Transverse colon (tissue), 4 donors: ENCODE results near the gene IMMP2L.

Experiments
- POLR2A ChIP-seq: fragments of 450-650 bp; IDR thresholded peaks from one replicate; pipeline ENCODE4 v1.6.1; 2016; ENCODE audit warnings: antibody characterized with exemption, mild to moderate bottlenecking, moderate library complexity
- POLR2AphosphoS5 ChIP-seq, 3 donors: sonication (generic); formaldehyde crosslinking; IDR thresholded peaks; one replicate each; pipeline ENCODE4 v1.6.1; 2016; ENCODE audit warnings: antibody characterized with exemption in 3 of 3
- TF ChIP-seq, protein P1 (sequence below), 5 experiments: fragments of 200-600 bp in 3 of 5; fragments of 450-650 bp in 2 of 5; sonication (generic) in 3 of 5; IDR thresholded peaks; 1 replicate in 2 of 5; 2 replicates in 3 of 5; pipeline ENCODE4 v1.5.1; 2016 to 2017; ENCODE audit warnings: antibody characterized with exemption in 5 of 5, inconsistent platforms in 3 of 5, mild to moderate bottlenecking in 2 of 5, moderate library complexity in 1 of 5

DNA sequence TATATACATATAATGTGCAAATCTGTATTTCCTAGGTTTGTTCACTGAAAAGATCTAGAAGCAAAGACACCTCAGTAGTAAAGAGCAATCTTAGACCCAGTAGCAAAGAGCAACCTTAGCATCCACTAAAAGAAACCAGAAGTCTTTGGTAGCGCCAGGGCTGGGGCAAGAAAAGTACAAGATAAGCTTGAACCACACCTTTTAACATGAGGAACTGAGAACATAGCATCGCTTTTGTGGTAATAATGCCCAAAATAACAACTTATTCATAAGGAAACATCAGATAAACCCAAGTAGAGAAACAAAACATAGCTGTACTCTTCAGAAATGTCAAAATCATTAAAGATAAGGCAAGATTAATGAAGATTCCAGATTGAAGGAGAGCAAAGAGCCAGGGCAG, 173.4 kb downstream of the IMMP2L start:
- TF ChIP-seq, protein P1, sequence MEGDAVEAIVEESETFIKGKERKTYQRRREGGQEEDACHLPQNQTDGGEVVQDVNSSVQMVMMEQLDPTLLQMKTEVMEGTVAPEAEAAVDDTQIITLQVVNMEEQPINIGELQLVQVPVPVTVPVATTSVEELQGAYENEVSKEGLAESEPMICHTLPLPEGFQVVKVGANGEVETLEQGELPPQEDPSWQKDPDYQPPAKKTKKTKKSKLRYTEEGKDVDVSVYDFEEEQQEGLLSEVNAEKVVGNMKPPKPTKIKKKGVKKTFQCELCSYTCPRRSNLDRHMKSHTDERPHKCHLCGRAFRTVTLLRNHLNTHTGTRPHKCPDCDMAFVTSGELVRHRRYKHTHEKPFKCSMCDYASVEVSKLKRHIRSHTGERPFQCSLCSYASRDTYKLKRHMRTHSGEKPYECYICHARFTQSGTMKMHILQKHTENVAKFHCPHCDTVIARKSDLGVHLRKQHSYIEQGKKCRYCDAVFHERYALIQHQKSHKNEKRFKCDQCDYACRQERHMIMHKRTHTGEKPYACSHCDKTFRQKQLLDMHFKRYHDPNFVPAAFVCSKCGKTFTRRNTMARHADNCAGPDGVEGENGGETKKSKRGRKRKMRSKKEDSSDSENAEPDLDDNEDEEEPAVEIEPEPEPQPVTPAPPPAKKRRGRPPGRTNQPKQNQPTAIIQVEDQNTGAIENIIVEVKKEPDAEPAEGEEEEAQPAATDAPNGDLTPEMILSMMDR (IDR thresholded peaks at IDR 0.05): no peak
- no peak for TF ChIP-seq POLR2A
- TF ChIP-seq POLR2AphosphoS5 (IDR thresholded peaks at IDR 0.05): no peak
